SU-DHL-6 (cell line): ENCODE measurements around the gene AQP1.

Source experiments
- H2AFZ ChIP-seq: fragments of 200-600 bp; sonication (generic); 2 replicates; pipeline ENCODE4 v1.6.1; 2014; ENCODE audit warnings: low read depth, mild to moderate bottlenecking, moderate library complexity, mixed read lengths, antibody characterized with exemption, low read length; ENCODE audit not compliant: severe bottlenecking
- H3F3A ChIP-seq: fragments of 200-600 bp; shearing (Covaris generic); 2 replicates; pipeline ENCODE4 v1.6.0; 2016; ENCODE audit warnings: antibody characterized with exemption, mild to moderate bottlenecking; ENCODE audit not compliant: insufficient read depth
- H3K27ac ChIP-seq: fragments of 200-600 bp; sonication (generic); 2 replicates; pipeline ENCODE4 v1.5.1; 2016; ENCODE audit warnings: low read depth, mild to moderate bottlenecking, low read length, moderate library complexity, mixed read lengths
- H3K27me3 ChIP-seq: fragments of 200-600 bp; sonication (generic), shearing (Covaris generic); 2 replicates; pipeline ENCODE4 v1.6.0; 2014; ENCODE audit warnings: mild to moderate bottlenecking, low read length
- H3K36me3 ChIP-seq: fragments of 200-600 bp; sonication (generic); 2 replicates; pipeline ENCODE4 v1.6.1; 2014; ENCODE audit warnings: mild to moderate bottlenecking, low read length, mixed read lengths
- H3K4me2 ChIP-seq: fragments of 300-600, 200-600 bp; shearing (Covaris generic), sonication (generic); 2 replicates; pipeline ENCODE4 v1.6.0; 2014; ENCODE audit warnings: low read length, low read depth, mild to moderate bottlenecking; ENCODE audit not compliant: poor library complexity, severe bottlenecking
- H3K4me3 ChIP-seq: fragments of 200-600 bp; sonication (generic); 2 replicates; pipeline ENCODE4 v1.5.1; 2014; ENCODE audit warnings: antibody characterized with exemption, low read length, mild to moderate bottlenecking, mixed read lengths; ENCODE audit not compliant: insufficient read depth, poor library complexity, severe bottlenecking
- H3K79me2 ChIP-seq: fragments of 200-600 bp; sonication (generic); 2 replicates; pipeline ENCODE4 v1.6.1; 2014; ENCODE audit warnings: mild to moderate bottlenecking, low read length, moderate library complexity; ENCODE audit not compliant: insufficient read depth
- H3K9ac ChIP-seq: fragments of 200-600 bp; sonication (generic); 2 replicates; pipeline ENCODE4 v1.7.0; 2014; ENCODE audit warnings: mild to moderate bottlenecking, low read length
- H3K9me2 ChIP-seq: fragments of 200-600 bp; sonication (generic); replicated peaks from 2 replicates; pipeline ENCODE4 v1.6.1; 2014; ENCODE audit warnings: low read length; ENCODE audit not compliant: insufficient read depth
- H3K9me3 ChIP-seq: fragments of 200-600 bp; sonication (generic); 2 replicates; pipeline ENCODE4 v1.6.1; 2014; ENCODE audit warnings: low read length, mixed read lengths; ENCODE audit not compliant: insufficient read depth
- H4K20me1 ChIP-seq: fragments of 200-600 bp; sonication (generic); 2 replicates; pipeline ENCODE4 v1.6.1; 2014; ENCODE audit warnings: low read depth, mild to moderate bottlenecking, antibody characterized with exemption, low read length, moderate library complexity, mixed read lengths
- EZH2phosphoT487 ChIP-seq: fragments of 200-600 bp; sonication (generic), shearing (Covaris generic); conservative IDR thresholded peaks from 2 replicates; pipeline ENCODE4 v1.6.1; 2018; ENCODE audit warnings: mild to moderate bottlenecking, antibody characterized with exemption, low read length, moderate library complexity, mixed read lengths
- TF ChIP-seq, protein P1 (sequence below): fragments of 200-600 bp; sonication (generic); IDR thresholded peaks from one replicate; pipeline ENCODE4 v1.5.1; 2017; ENCODE audit warnings: antibody characterized with exemption, mild to moderate bottlenecking, low read length, moderate library complexity; ENCODE audit not compliant: insufficient read depth, poor library complexity, severe bottlenecking

AQP1 gene

DNA sequence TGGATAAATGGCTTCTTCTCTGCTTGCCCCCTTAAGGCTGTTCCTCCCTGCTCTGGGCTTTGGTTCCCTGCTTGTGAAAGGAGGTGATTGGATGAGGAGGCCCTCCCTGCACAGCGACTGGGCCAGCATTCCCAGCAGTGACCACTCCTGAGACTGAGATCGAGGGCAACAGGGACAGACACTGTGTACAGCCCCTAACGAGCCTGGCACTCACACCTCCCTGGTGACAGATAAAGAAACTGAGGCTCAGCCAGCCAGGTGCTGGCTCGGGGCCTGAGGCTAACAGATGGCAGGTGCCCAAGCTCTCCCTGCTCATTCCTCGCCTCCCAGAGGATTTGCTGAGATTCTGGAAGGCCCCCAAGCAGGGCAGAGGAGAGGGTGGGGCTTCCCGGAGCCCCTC lies 12.0 kb upstream of the AQP1 start:
- H3K79me2 ChIP-seq = no peaks in the 10 kb centered on the region
- no peak for TF ChIP-seq EZH2phosphoT487
- TF ChIP-seq, protein P1, sequence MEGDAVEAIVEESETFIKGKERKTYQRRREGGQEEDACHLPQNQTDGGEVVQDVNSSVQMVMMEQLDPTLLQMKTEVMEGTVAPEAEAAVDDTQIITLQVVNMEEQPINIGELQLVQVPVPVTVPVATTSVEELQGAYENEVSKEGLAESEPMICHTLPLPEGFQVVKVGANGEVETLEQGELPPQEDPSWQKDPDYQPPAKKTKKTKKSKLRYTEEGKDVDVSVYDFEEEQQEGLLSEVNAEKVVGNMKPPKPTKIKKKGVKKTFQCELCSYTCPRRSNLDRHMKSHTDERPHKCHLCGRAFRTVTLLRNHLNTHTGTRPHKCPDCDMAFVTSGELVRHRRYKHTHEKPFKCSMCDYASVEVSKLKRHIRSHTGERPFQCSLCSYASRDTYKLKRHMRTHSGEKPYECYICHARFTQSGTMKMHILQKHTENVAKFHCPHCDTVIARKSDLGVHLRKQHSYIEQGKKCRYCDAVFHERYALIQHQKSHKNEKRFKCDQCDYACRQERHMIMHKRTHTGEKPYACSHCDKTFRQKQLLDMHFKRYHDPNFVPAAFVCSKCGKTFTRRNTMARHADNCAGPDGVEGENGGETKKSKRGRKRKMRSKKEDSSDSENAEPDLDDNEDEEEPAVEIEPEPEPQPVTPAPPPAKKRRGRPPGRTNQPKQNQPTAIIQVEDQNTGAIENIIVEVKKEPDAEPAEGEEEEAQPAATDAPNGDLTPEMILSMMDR = no peak
- H3K9me2 ChIP-seq = no peaks in the 10 kb centered on the region
- no peaks in the 10 kb centered on the region for H3F3A ChIP-seq
- no peak overlapping the region for H3K4me3 ChIP-seq
- no peaks in the 10 kb centered on the region for H3K27me3 ChIP-seq
- H2AFZ ChIP-seq = no peak overlapping the region
- no peak overlapping the region for H3K27ac ChIP-seq
- no peaks in the 10 kb centered on the region for H4K20me1 ChIP-seq
- no peaks in the 10 kb centered on the region for H3K9me3 ChIP-seq
- H3K36me3 ChIP-seq = no peaks in the 10 kb centered on the region
- no peak overlapping the region for H3K4me2 ChIP-seq
- H3K9ac ChIP-seq = no peak overlapping the region

DNA sequence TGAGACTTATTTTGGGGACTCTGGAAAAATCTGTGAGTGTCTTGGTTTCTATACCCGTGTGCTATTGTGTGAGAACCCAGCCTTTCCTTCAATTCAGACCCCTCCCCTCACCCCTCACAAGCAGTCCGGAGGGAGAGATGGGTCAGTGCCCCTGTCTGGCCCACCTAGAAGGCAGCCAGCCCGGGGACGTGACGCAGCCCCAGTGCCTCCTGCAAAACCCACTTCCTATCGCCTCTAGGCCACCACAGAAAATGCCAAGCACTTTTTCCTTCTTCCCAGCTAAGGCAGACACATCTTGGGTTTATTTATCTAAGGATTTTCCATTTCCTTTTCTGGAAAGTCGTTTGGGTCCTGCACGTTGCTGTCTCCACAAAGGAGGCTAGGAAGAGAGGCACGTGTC lies 11.6 kb upstream of the AQP1 start:
- no peak overlapping the region for H3K4me3 ChIP-seq
- H4K20me1 ChIP-seq = no peaks in the 10 kb centered on the region
- H3K36me3 ChIP-seq = no peaks in the 10 kb centered on the region
- no peaks in the 10 kb centered on the region for H3K9me2 ChIP-seq
- no peak overlapping the region for H3K27ac ChIP-seq
- no peak overlapping the region for H3K4me2 ChIP-seq
- H3K9ac ChIP-seq = no peak overlapping the region
- H3K79me2 ChIP-seq = no peaks in the 10 kb centered on the region
- no peaks in the 10 kb centered on the region for H3F3A ChIP-seq
- H2AFZ ChIP-seq = no peak overlapping the region
- no peaks in the 10 kb centered on the region for H3K9me3 ChIP-seq
- TF ChIP-seq, protein P1 = no peak
- TF ChIP-seq EZH2phosphoT487 = no peak
- H3K27me3 ChIP-seq = no peaks in the 10 kb centered on the region

DNA sequence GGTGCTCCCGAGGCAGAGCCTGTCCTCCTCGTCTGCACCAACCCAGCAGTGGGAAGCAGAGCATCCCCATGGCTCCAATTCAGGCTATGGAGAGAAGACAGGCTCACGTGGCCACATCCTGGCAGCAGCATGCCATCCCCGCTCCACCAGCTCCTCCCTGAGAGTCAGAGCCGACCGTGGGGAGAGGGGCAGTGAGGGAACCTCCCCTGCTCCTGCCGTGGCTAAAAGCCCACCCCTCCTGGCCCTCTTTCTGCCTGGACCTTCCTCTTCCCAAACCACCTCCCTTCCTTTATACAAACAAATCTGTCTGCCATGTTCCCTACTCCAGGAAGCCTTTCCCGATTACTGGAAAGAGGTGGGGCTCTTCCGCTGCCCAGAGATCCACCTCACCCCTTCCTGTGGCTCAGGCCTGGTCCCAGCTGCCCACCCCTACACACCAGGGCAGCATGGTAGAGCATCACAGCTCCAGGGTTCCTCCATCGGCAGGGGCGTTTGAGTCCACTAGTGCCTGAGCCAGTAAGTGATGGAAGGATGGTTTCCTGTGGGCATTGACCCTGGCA lies 10.8 kb upstream of the AQP1 start:
- H3K9ac ChIP-seq = no peak overlapping the region
- no peaks in the 10 kb centered on the region for H3K79me2 ChIP-seq
- H3K4me2 ChIP-seq = no peak overlapping the region
- no peaks in the 10 kb centered on the region for H3K9me2 ChIP-seq
- H3K4me3 ChIP-seq = no peak overlapping the region
- H3K9me3 ChIP-seq = no peaks in the 10 kb centered on the region
- no peak for TF ChIP-seq EZH2phosphoT487
- TF ChIP-seq, protein P1 = no peak
- H3K27me3 ChIP-seq = no peaks in the 10 kb centered on the region
- H3K27ac ChIP-seq = no peak overlapping the region
- H2AFZ ChIP-seq = no peak overlapping the region
- H3K36me3 ChIP-seq = no peaks in the 10 kb centered on the region
- H3F3A ChIP-seq = no peaks in the 10 kb centered on the region
- no peaks in the 10 kb centered on the region for H4K20me1 ChIP-seq
